ENCODE data around the gene CD109. TPM values are rescaled to one million over a fixed set of nuclear protein-coding genes. Genes with fewer than 3 reads are reported as not detected.

CD109 gene
- total RNA-seq, 4 donors from 2014 or later: 13.4 to 29.3 (median 20.2) TPM

DNA sequence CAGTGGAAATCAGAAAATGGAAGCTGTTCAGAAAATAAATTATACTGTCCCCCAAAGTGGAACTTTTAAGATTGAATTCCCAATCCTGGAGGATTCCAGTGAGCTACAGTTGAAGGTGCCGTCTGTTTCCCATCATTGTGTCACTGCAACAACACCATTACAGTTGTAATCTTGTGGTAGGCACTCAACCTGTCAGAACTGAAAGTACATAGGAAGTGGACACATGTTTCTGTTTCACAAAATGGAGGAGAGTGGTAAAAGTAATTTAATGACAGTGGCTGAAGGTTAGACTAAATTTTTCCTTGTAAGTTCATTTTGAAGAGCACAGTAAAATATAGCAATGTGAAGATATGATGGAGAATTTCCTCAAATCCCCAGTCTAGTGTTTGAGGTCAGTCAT, 70.0 kb downstream of the CD109 start:
- ATAC-seq (ENCODE audit: low FRiP score): no peak
- no peak for DNase-seq (ENCODE audit: low spot score)
- TF ChIP-seq, protein P1, sequence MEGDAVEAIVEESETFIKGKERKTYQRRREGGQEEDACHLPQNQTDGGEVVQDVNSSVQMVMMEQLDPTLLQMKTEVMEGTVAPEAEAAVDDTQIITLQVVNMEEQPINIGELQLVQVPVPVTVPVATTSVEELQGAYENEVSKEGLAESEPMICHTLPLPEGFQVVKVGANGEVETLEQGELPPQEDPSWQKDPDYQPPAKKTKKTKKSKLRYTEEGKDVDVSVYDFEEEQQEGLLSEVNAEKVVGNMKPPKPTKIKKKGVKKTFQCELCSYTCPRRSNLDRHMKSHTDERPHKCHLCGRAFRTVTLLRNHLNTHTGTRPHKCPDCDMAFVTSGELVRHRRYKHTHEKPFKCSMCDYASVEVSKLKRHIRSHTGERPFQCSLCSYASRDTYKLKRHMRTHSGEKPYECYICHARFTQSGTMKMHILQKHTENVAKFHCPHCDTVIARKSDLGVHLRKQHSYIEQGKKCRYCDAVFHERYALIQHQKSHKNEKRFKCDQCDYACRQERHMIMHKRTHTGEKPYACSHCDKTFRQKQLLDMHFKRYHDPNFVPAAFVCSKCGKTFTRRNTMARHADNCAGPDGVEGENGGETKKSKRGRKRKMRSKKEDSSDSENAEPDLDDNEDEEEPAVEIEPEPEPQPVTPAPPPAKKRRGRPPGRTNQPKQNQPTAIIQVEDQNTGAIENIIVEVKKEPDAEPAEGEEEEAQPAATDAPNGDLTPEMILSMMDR (IDR thresholded peaks at IDR 0.05): no peak

DNA sequence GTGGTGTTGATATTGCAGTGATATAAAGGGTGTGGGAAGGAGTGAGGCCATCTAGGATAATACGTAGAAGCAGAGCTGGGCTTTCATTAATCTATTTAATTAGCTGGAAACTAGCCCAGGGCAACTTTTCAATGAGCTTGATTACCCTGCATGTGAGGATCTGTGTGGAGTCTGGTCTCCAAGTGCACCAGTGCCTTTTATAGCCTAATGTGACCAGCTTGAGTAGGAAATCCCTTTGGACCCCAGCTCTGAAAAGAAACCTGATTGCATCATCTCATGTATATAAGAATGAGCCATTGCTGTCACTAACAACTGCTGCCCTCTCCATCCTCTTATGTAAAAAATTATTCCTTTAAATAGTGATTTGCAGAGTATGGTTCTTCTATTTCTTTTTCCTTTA, 72.6 kb downstream of the CD109 start:
- no peak for ATAC-seq (ENCODE audit: low FRiP score)
- DNase-seq (ENCODE audit: low spot score): no peak
- TF ChIP-seq, protein P1 (IDR thresholded peaks at IDR 0.05): no peak

DNA sequence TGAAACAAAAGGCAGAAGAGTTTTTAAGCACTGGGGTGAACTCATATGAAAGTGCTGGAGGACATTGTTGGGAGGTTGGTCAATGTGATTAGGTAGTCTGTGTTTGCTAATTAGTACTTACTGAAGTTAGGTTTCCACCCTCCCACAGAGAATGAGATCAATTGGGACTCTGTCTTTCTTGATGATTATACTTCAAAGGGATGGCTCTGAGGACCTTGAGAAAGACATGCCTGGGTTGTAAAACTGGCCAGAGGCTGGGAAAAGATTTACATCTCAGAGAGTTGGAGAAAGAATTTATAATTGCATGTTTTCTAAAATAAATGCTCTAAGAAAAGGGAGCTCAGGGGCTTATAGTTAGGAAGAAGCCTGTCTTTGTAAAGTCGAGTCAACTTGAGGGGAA, 74.0 kb downstream of the CD109 start:
- DNase-seq (ENCODE audit: low spot score) (no peak), ATAC-seq (ENCODE audit: low FRiP score) (no peak)
- TF ChIP-seq, protein P1 (IDR thresholded peaks at IDR 0.05): no peak

DNA sequence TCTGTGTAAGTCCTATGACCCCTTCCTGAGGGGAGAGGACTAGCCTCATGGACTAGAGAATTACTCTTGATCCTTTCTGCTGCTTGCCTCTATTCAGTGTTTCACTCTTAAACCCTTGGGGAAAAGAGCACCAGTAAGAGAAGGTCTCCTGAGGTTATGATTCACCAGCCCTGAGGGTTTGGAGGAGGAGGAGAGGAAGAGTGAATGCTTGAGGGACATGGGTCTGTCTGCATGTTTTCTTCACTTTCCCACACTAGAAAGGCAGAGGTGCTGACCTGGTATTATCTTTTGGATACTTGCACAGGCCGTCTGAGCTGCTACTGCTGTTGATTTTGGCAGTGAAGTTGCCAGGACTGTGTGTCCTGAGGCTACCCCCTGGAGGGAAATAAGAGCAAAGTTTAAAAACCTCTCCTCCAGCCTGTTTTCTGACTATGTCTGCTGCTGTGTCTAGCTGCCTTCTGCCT, 78.3 kb downstream of the CD109 start:
- ATAC-seq (ENCODE audit: low FRiP score): peak; percentile 82
- DNase-seq (ENCODE audit: low spot score): no peak
- TF ChIP-seq, protein P1 (IDR thresholded peaks at IDR 0.05): no peak

DNA sequence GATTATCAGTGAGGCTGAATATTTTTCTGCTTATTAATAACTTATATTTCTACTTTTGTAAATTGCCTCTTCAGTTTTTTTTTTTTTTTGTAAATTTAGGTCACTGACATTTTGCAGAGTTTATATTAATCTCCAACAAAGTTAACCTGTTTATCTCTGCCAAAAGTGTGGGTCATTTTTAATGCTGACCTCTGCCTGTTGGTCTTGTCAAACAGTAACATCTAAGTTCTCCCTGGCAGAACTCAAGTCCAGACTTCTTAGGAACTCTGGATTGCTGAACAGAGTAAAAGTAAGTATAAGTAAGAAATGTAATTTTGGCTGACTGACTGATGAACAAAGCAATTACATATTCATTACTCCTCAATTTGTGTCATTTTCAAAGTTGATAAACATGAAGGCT, 83.9 kb downstream of the CD109 start:
- no peak for DNase-seq (ENCODE audit: low spot score)
- TF ChIP-seq, protein P1 (IDR thresholded peaks at IDR 0.05): no peak

DNA sequence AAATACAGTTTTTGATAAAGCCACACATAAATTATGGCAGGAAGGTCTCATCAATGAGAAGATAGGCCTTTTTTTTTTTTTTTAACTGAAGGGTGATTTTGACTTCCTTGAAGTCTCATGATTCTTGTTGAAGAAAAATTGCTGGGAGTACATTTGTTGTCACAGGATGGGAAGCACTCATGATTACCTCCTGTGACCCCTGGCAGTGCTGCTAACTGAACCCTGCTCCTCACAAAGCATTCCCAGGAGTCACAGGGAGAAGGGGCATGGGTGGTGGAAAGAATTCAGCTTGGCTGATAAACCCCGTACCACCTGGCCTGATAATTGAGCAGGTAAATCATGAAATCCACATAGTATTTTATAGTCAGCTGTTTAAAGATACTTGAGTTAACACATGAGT, 86.9 kb downstream of the CD109 start:
- ATAC-seq (ENCODE audit: low FRiP score) (no peak), DNase-seq (ENCODE audit: low spot score) (no peak)
- TF ChIP-seq, protein P1 (IDR thresholded peaks at IDR 0.05): no peak

More for the DNA sequence above, 83.9 kb downstream of the CD109 start:
- no peak for ATAC-seq (ENCODE audit: low FRiP score)

DNA sequence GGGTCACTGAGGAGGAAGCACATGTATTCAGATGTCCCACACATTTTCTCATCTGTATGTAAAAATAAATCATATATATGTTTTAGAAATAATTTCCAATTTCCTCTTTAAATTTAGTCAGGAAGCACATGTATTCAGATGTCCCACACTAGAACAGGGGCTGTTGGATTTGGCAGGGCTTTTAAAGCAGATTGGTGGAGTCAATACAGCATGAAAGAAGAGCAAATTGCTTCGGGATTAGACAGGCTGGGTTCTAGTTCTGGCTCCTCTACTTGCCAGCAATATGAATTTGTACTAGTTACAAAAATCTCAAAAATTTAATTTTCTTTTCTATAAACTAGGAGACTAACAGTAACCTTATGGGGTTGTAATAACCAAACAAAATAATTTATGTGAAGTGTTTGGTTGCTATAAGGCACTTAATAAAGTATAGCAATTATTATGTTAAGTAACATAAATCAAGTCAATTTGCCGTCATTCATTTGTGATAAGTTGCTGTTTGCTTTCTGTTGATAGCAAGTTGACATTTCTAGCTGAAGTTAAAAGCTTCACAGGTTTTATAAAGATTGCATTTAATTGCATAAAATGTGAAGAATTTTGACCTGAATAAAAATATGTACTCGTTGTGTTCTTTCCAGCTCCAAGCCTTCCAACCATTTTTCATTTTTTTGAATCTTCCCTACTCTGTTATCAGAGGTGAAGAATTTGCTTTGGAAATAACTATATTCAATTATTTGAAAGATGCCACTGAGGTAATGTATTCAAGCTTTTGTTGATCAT, 88.9 kb downstream of the CD109 start:
- no peak for DNase-seq (ENCODE audit: low spot score)
- TF ChIP-seq, protein P1 (IDR thresholded peaks at IDR 0.05): no peak
- ATAC-seq (ENCODE audit: low FRiP score): no peak
